NT2/D1 (cell line): ENCODE measurements around the gene FHAD1.
"Not testable (repeated sequence)": the region's sequence is repeated elsewhere in the genome, so short reads cannot be mapped to it uniquely, and the experiment has no call there.

Source experiments
- DNase-seq: peaks from one replicate; pipeline ENCODE4 v3.0.0-alpha.2; 2011; ENCODE audit warnings: low read depth, low spot score
- H3K27me3 ChIP-seq: 2 replicates; pipeline ENCODE4 v1.6.0; 2011; ENCODE audit warnings: mild to moderate bottlenecking; ENCODE audit not compliant: insufficient read length, insufficient read depth
- H3K36me3 ChIP-seq: 2 replicates; pipeline ENCODE4 v1.6.1; 2011; ENCODE audit warnings: mild to moderate bottlenecking, low read length, mixed read lengths; ENCODE audit not compliant: insufficient read depth, insufficient read length
- H3K4me1 ChIP-seq: 2 replicates; pipeline ENCODE4 v1.5.1; 2011; ENCODE audit not compliant: insufficient read depth, insufficient read length
- H3K4me3 ChIP-seq: 2 replicates; pipeline ENCODE4 v1.5.1; 2011; ENCODE audit warnings: low read depth; ENCODE audit not compliant: insufficient read length
- H3K9ac ChIP-seq: 2 replicates; pipeline ENCODE4 v1.6.0; 2011; ENCODE audit warnings: low read depth; ENCODE audit not compliant: insufficient read length
- H3K9me3 ChIP-seq: 2 replicates; pipeline ENCODE4 v1.5.1; 2011; ENCODE audit warnings: mild to moderate bottlenecking, low read length; ENCODE audit not compliant: insufficient read depth
- SUZ12 ChIP-seq: IDR thresholded peaks from 2 replicates; pipeline ENCODE4 v1.6.1; 2011; ENCODE audit not compliant: insufficient read length, insufficient read depth; ENCODE audit errors: extremely low read depth
- YY1 ChIP-seq: IDR thresholded peaks from 2 replicates; pipeline ENCODE4 v1.6.1; 2011; ENCODE audit not compliant: insufficient read length, insufficient read depth
- ZNF274 ChIP-seq: IDR thresholded peaks from 2 replicates; pipeline ENCODE4 v1.6.1; 2011; ENCODE audit warnings: mild to moderate bottlenecking, low read depth, low read length

Gene FHAD1

GRCh38 chr1:15299806-15300205 lies 52.8 kb downstream of the FHAD1 start:
- Histone ChIP-seq H3K4me1 (no peaks in the 10 kb centered on the region), H3K36me3 (no peaks in the 10 kb centered on the region), H3K27me3 (peaks cover 3% of the 10 kb centered on the region), H3K4me3 (no peak overlapping the region), H3K9me3 (no peaks in the 10 kb centered on the region), H3K9ac (no peak overlapping the region)
- no peak for TF ChIP-seq YY1
- TF ChIP-seq ZNF274: no peak
- no peak for TF ChIP-seq SUZ12
- no peak for DNase-seq

- Histone ChIP-seq H3K9ac (no peak overlapping the region), H3K36me3 (no peaks in the 10 kb centered on the region), H3K9me3 (peaks cover 9% of the 10 kb centered on the region; the same call in 1 of the 2 replicates), H3K4me3 (no peak overlapping the region), H3K27me3 (peaks cover 3% of the 10 kb centered on the region), H3K4me1 (no peaks in the 10 kb centered on the region)
- TF ChIP-seq YY1: no peak
- no peak for TF ChIP-seq SUZ12
- no peak for TF ChIP-seq ZNF274
- DNase-seq: no peak
Observed at GRCh38 chr1:15303935-15304334, 56.9 kb downstream of the FHAD1 start.

- Histone ChIP-seq H3K4me3 (no peak overlapping the region), H3K9ac (peak overlapping the region; percentile 42), H3K36me3 (no peaks in the 10 kb centered on the region), H3K4me1 (no peaks in the 10 kb centered on the region), H3K9me3 (peaks cover 9% of the 10 kb centered on the region; the same call in 1 of the 2 replicates), H3K27me3 (no peaks in the 10 kb centered on the region)
- TF ChIP-seq SUZ12 (no peak), YY1 (no peak), ZNF274 (no peak)
- DNase-seq: peak; percentile 15
Observed at GRCh38 chr1:15304708-15305467, 57.9 kb downstream of the FHAD1 start.

- Histone ChIP-seq H3K9ac (no peak overlapping the region), H3K27me3 (no peaks in the 10 kb centered on the region), H3K9me3 (peaks cover 9% of the 10 kb centered on the region; the same call in 1 of the 2 replicates), H3K4me1 (no peaks in the 10 kb centered on the region), H3K4me3 (no peak overlapping the region), H3K36me3 (no peaks in the 10 kb centered on the region)
- TF ChIP-seq YY1: no peak
- TF ChIP-seq SUZ12: no peak
- TF ChIP-seq ZNF274: no peak
- no peak for DNase-seq
Observed at GRCh38 chr1:15305468-15305770, 58.4 kb downstream of the FHAD1 start.

- not testable (repeated sequence) for H3K4me1 ChIP-seq, H3K4me3 ChIP-seq, H3K9ac ChIP-seq, H3K27me3 ChIP-seq, H3K9me3 ChIP-seq, DNase-seq, H3K36me3 ChIP-seq
Observed at GRCh38 chr1:15306352-15306751, 59.3 kb downstream of the FHAD1 start.

- no peaks in the 10 kb centered on the region for H3K27me3 ChIP-seq
- no peaks in the 10 kb centered on the region for H3K36me3 ChIP-seq
- TF ChIP-seq YY1: no peak
- TF ChIP-seq SUZ12: no peak
- TF ChIP-seq ZNF274: no peak
- H3K9me3 ChIP-seq: peaks cover 9% of the 10 kb centered on the region; the same call in 1 of the 2 replicates
- DNase-seq: no peak
- no peak overlapping the region for H3K9ac ChIP-seq
- H3K4me1 ChIP-seq: no peaks in the 10 kb centered on the region
- H3K4me3 ChIP-seq: no peak overlapping the region
Observed at GRCh38 chr1:15308135-15308534, 61.1 kb downstream of the FHAD1 start.

GRCh38 chr1:15308621-15309027 lies 61.6 kb downstream of the FHAD1 start:
- Histone ChIP-seq H3K27me3 (no peaks in the 10 kb centered on the region), H3K36me3 (no peaks in the 10 kb centered on the region), H3K4me1 (no peaks in the 10 kb centered on the region), H3K4me3 (no peak overlapping the region), H3K9me3 (peaks cover 9% of the 10 kb centered on the region; the same call in 1 of the 2 replicates), H3K9ac (no peak overlapping the region)
- DNase-seq: no peak
- no peak for TF ChIP-seq SUZ12
- no peak for TF ChIP-seq ZNF274
- TF ChIP-seq YY1: no peak
